ENCODE measurements around the gene CLIC4. TPM values are rescaled to one million over a fixed set of nuclear protein-coding genes. Genes with fewer than 3 reads are reported as not detected.

CLIC4 gene
- total RNA-seq, 3 donors from 2014 or later (not counting 1 experiment from before 2014, with no cell fraction given) = 3.8 to 11.5 (median 5.0) TPM

GRCh38 chr1:24767351-24767750 lies 22.1 kb downstream of the CLIC4 start:
- no peaks in the 10 kb centered on the region for H3K9me3 Mint-ChIP-seq
- WGBS (ENCODE audit: insufficient coverage) = no CpG with 5 or more reads among the region's 1 CpG
- peaks cover 0 to 3% of the 10 kb centered on the region in 2 donors for H3K27me3 Mint-ChIP-seq (ENCODE audit: low read depth in 2 of 2)
- Histone ChIP-seq H3K9me3 (ENCODE audit: control insufficient read depth, insufficient read depth, low read length) (no peaks in the 10 kb centered on the region), H3K4me3 (ENCODE audit: low read length) (no peak overlapping the region), H3K4me1 (ENCODE audit: control insufficient read depth, insufficient read depth, low read length) (no peaks in the 10 kb centered on the region), H3K36me3 (ENCODE audit: control insufficient read depth, insufficient read depth, low read length) (no peaks in the 10 kb centered on the region), H3K27ac (ENCODE audit: low read length) (no peak overlapping the region), H3K27me3 (ENCODE audit: control insufficient read depth, insufficient read depth, low read length) (no peaks in the 10 kb centered on the region)
- DNase-seq (no peak), ATAC-seq (no peak)
- intact Hi-C loops (cut with micrococcal nuclease) = no loop called here
- H3K4me3 Mint-ChIP-seq = no peak overlapping the region
- no peaks in the 10 kb centered on the region for H3K36me3 Mint-ChIP-seq
- H3K27ac Mint-ChIP-seq = no peak overlapping the region
- no peaks in the 10 kb centered on the region for H3K4me1 Mint-ChIP-seq
- TF ChIP-seq CTCF (IDR thresholded peaks at IDR 0.05) = no peak

- ATAC-seq = no peak
- H3K27ac Mint-ChIP-seq = no peak overlapping the region
- no CpG with 5 or more reads among the region's 4 CpGs for WGBS (ENCODE audit: insufficient coverage)
- Histone ChIP-seq H3K27me3 (ENCODE audit: control insufficient read depth, insufficient read depth, low read length) (no peaks in the 10 kb centered on the region), H3K27ac (ENCODE audit: low read length) (no peak overlapping the region), H3K4me1 (ENCODE audit: control insufficient read depth, insufficient read depth, low read length) (no peaks in the 10 kb centered on the region), H3K36me3 (ENCODE audit: control insufficient read depth, insufficient read depth, low read length) (no peaks in the 10 kb centered on the region), H3K9me3 (ENCODE audit: control insufficient read depth, insufficient read depth, low read length) (no peaks in the 10 kb centered on the region), H3K4me3 (ENCODE audit: low read length) (no peak overlapping the region)
- H3K4me1 Mint-ChIP-seq = no peaks in the 10 kb centered on the region
- H3K36me3 Mint-ChIP-seq = no peaks in the 10 kb centered on the region
- peaks cover 0 to 3% of the 10 kb centered on the region in 2 donors for H3K27me3 Mint-ChIP-seq (ENCODE audit: low read depth in 2 of 2)
- intact Hi-C loops (cut with micrococcal nuclease) = no loop called here
- TF ChIP-seq CTCF (IDR thresholded peaks at IDR 0.05) = no peak
- H3K4me3 Mint-ChIP-seq = no peak overlapping the region
- no peak for DNase-seq
- H3K9me3 Mint-ChIP-seq = no peaks in the 10 kb centered on the region
Observed at GRCh38 chr1:24768873-24769605, 23.8 kb downstream of the CLIC4 start.

GRCh38 chr1:24769656-24770651 lies 24.7 kb downstream of the CLIC4 start:
- intact Hi-C loops (cut with micrococcal nuclease) = no loop called here
- no peaks in the 10 kb centered on the region for H3K4me1 Mint-ChIP-seq
- no peaks in the 10 kb centered on the region for H3K36me3 ChIP-seq (ENCODE audit: control insufficient read depth, insufficient read depth, low read length)
- ATAC-seq (no peak), DNase-seq (no peak)
- H3K27ac ChIP-seq (ENCODE audit: low read length) = no peak overlapping the region
- no peaks in the 10 kb centered on the region for H3K36me3 Mint-ChIP-seq
- 22% methylated on average over 1 of the region's 2 CpGs for WGBS (ENCODE audit: insufficient coverage)
- H3K9me3 ChIP-seq (ENCODE audit: control insufficient read depth, insufficient read depth, low read length) = no peaks in the 10 kb centered on the region
- no peak overlapping the region for H3K27ac Mint-ChIP-seq
- H3K27me3 ChIP-seq (ENCODE audit: control insufficient read depth, insufficient read depth, low read length) = no peaks in the 10 kb centered on the region
- no peaks in the 10 kb centered on the region for H3K9me3 Mint-ChIP-seq
- H3K4me3 Mint-ChIP-seq = no peak overlapping the region
- no peaks in the 10 kb centered on the region for H3K4me1 ChIP-seq (ENCODE audit: control insufficient read depth, insufficient read depth, low read length)
- peaks cover 0 to 3% of the 10 kb centered on the region in 2 donors for H3K27me3 Mint-ChIP-seq (ENCODE audit: low read depth in 2 of 2)
- H3K4me3 ChIP-seq (ENCODE audit: low read length) = no peak overlapping the region
- TF ChIP-seq CTCF (IDR thresholded peaks at IDR 0.05) = no peak

Data from natural killer cell (primary cell).